GM12865 (cell line): ENCODE measurements around the gene MRTO4.
"Not testable (repeated sequence)": the region's sequence is repeated elsewhere in the genome, so short reads cannot be mapped to it uniquely, and the experiment has no call there.

Experiments used
- DNase-seq: peaks from one replicate; pipeline ENCODE4 v3.0.0; 2010; ENCODE audit warnings: low read depth
- H3K4me3 ChIP-seq: 2 replicates; pipeline ENCODE4 v1.5.1; 2011; ENCODE audit warnings: mild to moderate bottlenecking, low read depth, low read length, control low read depth
- CTCF ChIP-seq: IDR thresholded peaks from 2 replicates; pipeline ENCODE4 v1.5.1; 2011; ENCODE audit warnings: low read length, control low read depth, low read depth, inconsistent platforms; ENCODE audit not compliant: insufficient read depth; ENCODE audit errors: missing control alignments

The MRTO4 gene

GRCh38 chr1:19213580-19213979 is 38.0 kb upstream of the MRTO4 start:
- no peak overlapping the region for H3K4me3 ChIP-seq
- TF ChIP-seq CTCF, result no peak
- no peak for DNase-seq

- not testable (repeated sequence) for DNase-seq, H3K4me3 ChIP-seq
Observed at GRCh38 chr1:19216585-19216984, 35.0 kb upstream of the MRTO4 start.

- no peak for DNase-seq
- TF ChIP-seq CTCF, result no peak
- no peak overlapping the region for H3K4me3 ChIP-seq
Observed at GRCh38 chr1:19219451-19219850, 32.2 kb upstream of the MRTO4 start.

- DNase-seq, result peak; percentile 33
- H3K4me3 ChIP-seq, result no peak overlapping the region
- no peak for TF ChIP-seq CTCF
Observed at GRCh38 chr1:19220080-19220846, 31.3 kb upstream of the MRTO4 start.

- DNase-seq, result no peak
- no peak for TF ChIP-seq CTCF
- no peak overlapping the region for H3K4me3 ChIP-seq
Observed at GRCh38 chr1:19220991-19221390, 30.6 kb upstream of the MRTO4 start.

GRCh38 chr1:19222573-19222972 is 29.0 kb upstream of the MRTO4 start:
- no peak for TF ChIP-seq CTCF

GRCh38 chr1:19222979-19223824 is 28.4 kb upstream of the MRTO4 start:
- TF ChIP-seq CTCF, result no peak
- DNase-seq, result no peak
- H3K4me3 ChIP-seq, result no peak overlapping the region

More at GRCh38 chr1:19222573-19222972, 29.0 kb upstream of the MRTO4 start:
- H3K4me3 ChIP-seq, result no peak overlapping the region
- no peak for DNase-seq
